BJ (cell line): ENCODE data around the gene TIA1. TPM values are rescaled to one million over a fixed set of nuclear protein-coding genes. Genes with fewer than 3 reads are reported as not detected.
A peak's percentile ranks its signal among the peaks of the same experiment; 100 is the strongest.

Experiments used
- CTCF ChIA-PET: fragments of 350-600 bp; formaldehyde crosslinking; extraction: SDS; loops from one replicate; lab custom pipeline; 2021; ENCODE audit warnings: antibody characterized with exemption, inconsistent platforms; lab: Yijun Ruan, JAX
- POLR2A ChIA-PET: fragments of 300-600 bp; sonication (Branson Sonifier 250); formaldehyde crosslinking; extraction: SDS; loops from one replicate; lab custom pipeline; 2021; ENCODE audit warnings: antibody characterized with exemption; lab: Charles Lee
- DNase-seq: peaks from one replicate; pipeline ENCODE4 v3.0.0-alpha.2; 2011; ENCODE audit warnings: low read depth
- H3K27me3 ChIP-seq: 2 replicates; pipeline ENCODE4 v1.6.0; 2011; ENCODE audit warnings: low read length; ENCODE audit not compliant: control insufficient read depth, insufficient read depth
- H3K36me3 ChIP-seq: 2 replicates; pipeline ENCODE4 v1.5.1; 2011; ENCODE audit warnings: low read length; ENCODE audit not compliant: control insufficient read depth, insufficient read depth
- H3K4me3 ChIP-seq: 2 replicates; pipeline ENCODE4 v1.5.1; 2011; ENCODE audit warnings: low read depth, mild to moderate bottlenecking, control low read depth, low read length
- CTCF ChIP-seq: IDR thresholded peaks from 2 replicates; pipeline ENCODE4 v1.5.1; 2011; ENCODE audit warnings: low read depth, mild to moderate bottlenecking, control low read depth, inconsistent platforms, low read length, moderate library complexity; ENCODE audit not compliant: insufficient read depth
- polyA plus RNA-seq: library from polyadenylated mRNA; depleted of rRNA; stranded (reverse); fragments of >200 nt; gene quantifications from 2 replicates; pipeline ENCODE4 v1.2.3, GENCODE V29; 2011

TIA1 gene
- polyA plus RNA-seq, 1 experiment, result 60.1 TPM

- ChIA-PET CTCF (no interaction called here), POLR2A (no interaction called here)
- DNase-seq, result no peak
- TF ChIP-seq CTCF, result no peak
- Histone ChIP-seq H3K27me3 (no peaks in the 10 kb centered on the region), H3K4me3 (no peak overlapping the region), H3K36me3 (peaks cover 3% of the 10 kb centered on the region; the same call in 1 of the 2 replicates)
Measured at GRCh38 chr2:70255637-70256314, 7.3 kb upstream of the TIA1 start.

GRCh38 chr2:70250434-70250833, 2.0 kb upstream of the TIA1 start:
- no peaks in the 10 kb centered on the region for H3K36me3 ChIP-seq
- H3K4me3 ChIP-seq, result no peak overlapping the region
- POLR2A ChIA-PET, result no interaction called here
- H3K27me3 ChIP-seq, result no peaks in the 10 kb centered on the region
- TF ChIP-seq CTCF, result no peak
- no peak for DNase-seq
- CTCF ChIA-PET, result no interaction called here

GRCh38 chr2:70247364-70248180, 856 bp downstream of the TIA1 start:
- Histone ChIP-seq H3K27me3 (no peaks in the 10 kb centered on the region), H3K36me3 (no peaks in the 10 kb centered on the region), H3K4me3 (peak overlapping the region; percentile 84)
- TF ChIP-seq CTCF, result no peak
- ChIA-PET POLR2A (interaction anchor here (0.6 kb wide), 1 partner anchor 628 kb away, joined by 8 read pairs; no protein-coding TSS in a partner anchor), CTCF (interaction anchor here (0.7 kb wide), 1 partner anchor 61 kb away, joined by 3 read pairs; no protein-coding TSS in a partner anchor)
- no peak for DNase-seq

GRCh38 chr2:70243806-70244584, 4.4 kb downstream of the TIA1 start:
- Histone ChIP-seq H3K4me3 (no peak overlapping the region), H3K27me3 (no peaks in the 10 kb centered on the region), H3K36me3 (no peaks in the 10 kb centered on the region; the same call in 1 of the 2 replicates)
- ChIA-PET POLR2A (no interaction called here), CTCF (interaction anchor here (1.2 kb wide), 1 partner anchor 519 kb away, joined by 3 read pairs; no protein-coding TSS in a partner anchor)
- no peak for TF ChIP-seq CTCF
- no peak for DNase-seq
